ENCODE measurements around the gene RNF157. TPM values are rescaled to one million over a fixed set of nuclear protein-coding genes. Genes with fewer than 3 reads are reported as not detected.
"Not testable (repeated sequence)": the region's sequence is repeated elsewhere in the genome, so short reads cannot be mapped to it uniquely, and the experiment has no call there.

The RNF157 gene
- total RNA-seq, 4 donors from 2014 or later, result 1.7 to 6.6 (median 4.7) TPM

DNA sequence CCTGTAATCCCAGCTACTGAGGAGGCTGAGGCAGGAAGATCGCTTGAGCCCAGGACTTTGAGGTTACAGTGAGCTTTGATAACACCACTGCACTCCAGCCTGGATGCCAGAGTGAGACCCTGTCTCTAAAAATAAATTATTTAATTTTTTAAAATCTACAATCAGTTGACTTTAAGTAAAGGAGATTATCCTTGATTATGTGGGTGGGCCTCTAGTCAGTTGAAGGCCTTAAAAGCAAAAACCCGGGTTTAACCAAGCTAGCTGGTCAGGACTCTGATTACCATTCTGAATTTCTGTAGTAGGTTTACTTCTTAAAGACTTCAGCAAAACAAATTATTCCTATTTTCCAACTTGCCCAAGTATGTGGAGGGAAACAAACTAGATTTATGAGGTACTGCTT is 4.4 kb downstream of the RNF157 start:
- Histone ChIP-seq H3K4me1 (peaks cover 4 to 8% of the 10 kb centered on the region in 2 donors), H3K9me3 (no peaks in the 10 kb centered on the region), H3K4me3 (replicated peaks in 1 of 3) (no peak overlapping the region), H3K27ac (no peak overlapping the region), H3K36me3 (no peaks in the 10 kb centered on the region), H3K27me3 (no peaks in the 10 kb centered on the region)
- 96% methylated on average over 2 of the region's 2 CpGs for WGBS, 2 donors
- DNase-seq, result no peak
- intact Hi-C loops (cut with DNase I), result no loop called here
- TF ChIP-seq POLR2A (IDR thresholded peaks at IDR 0.05) (no peak), CTCF (IDR thresholded peaks at IDR 0.05) (no peak)

DNA sequence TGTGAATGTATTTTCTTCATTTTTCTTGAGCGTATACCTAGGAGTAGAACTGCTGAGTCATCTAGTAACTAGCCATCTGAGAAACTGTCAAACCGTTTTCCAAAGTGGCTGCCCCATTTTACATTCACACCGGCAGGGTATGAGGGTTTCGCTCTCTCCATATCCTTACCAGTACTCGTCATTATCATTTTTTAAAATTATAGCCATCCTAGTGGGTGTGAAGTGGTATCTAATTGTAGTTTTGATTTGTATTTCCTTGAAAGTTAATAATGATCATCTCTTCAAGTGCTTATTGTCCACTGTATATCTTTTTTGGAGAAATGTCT is 6.0 kb downstream of the RNF157 start:
- Histone ChIP-seq H3K36me3 (no peaks in the 10 kb centered on the region), H3K9me3 (no peaks in the 10 kb centered on the region), H3K4me1 (peaks cover 0 to under 1% of the 10 kb centered on the region in 2 donors), H3K27me3 (no peaks in the 10 kb centered on the region), H3K27ac (no peak overlapping the region), H3K4me3 (replicated peaks in 1 of 3) (no peak overlapping the region)
- 84 to 86% methylated on average over 5 of the region's 5 CpGs for WGBS, 2 donors
- TF ChIP-seq CTCF (IDR thresholded peaks at IDR 0.05) (no peak), POLR2A (IDR thresholded peaks at IDR 0.05) (no peak)
- intact Hi-C loops (cut with DNase I), result no loop called here
- DNase-seq, result no peak

DNA sequence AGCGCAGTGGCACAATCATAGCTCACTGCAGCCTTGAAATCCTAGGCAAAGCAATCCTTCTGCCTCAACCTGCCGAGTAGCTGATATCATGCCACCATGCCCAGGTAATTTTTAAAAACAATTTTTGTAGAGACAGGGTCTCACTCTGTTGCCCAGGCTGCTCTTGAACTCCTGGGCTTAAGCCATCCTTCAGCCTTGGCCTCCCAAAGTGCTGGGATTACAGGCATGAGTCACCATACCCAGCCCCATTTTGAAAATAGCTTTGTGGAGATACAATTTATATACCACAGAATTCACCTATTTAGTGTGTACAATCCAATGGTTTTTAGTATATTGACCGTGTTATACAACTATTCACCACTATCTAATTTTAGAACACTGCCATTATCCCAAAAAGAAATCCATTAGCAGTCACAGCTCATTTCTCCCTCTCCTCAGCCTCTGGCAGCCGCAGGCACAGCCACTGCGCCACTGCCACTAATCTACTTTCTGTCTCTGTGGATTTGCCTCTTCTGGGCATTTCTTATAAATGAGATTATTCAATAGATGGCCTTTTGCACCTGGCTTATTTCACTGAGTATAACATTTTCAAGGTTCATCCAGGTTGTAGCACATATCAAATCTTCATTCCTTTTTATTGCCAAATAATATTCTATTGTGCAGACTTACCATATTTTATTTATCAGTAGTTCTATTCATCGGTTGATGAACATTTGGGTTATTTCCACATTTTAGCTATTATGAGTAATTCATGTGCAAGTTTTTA is 6.5 kb downstream of the RNF157 start:
- Histone ChIP-seq H3K36me3 (no peaks in the 10 kb centered on the region), H3K4me3 (replicated peaks in 1 of 3) (no peak overlapping the region), H3K9me3 (no peaks in the 10 kb centered on the region), H3K27me3 (no peaks in the 10 kb centered on the region), H3K4me1 (no peaks in the 10 kb centered on the region), H3K27ac (no peak overlapping the region)
- intact Hi-C loops (cut with DNase I), result no loop called here
- TF ChIP-seq POLR2A (IDR thresholded peaks at IDR 0.05), result no peak
- no peak for TF ChIP-seq CTCF (IDR thresholded peaks at IDR 0.05)
- no peak for DNase-seq
- WGBS, 2 donors, result 93 to 97% methylated on average over 6 of the region's 6 CpGs

GRCh38 chr17:76232342-76232741 is 8.0 kb downstream of the RNF157 start:
- no peaks in the 10 kb centered on the region for H3K27me3 ChIP-seq
- 84 to 85% methylated on average over 2 of the region's 2 CpGs for WGBS, 2 donors
- H3K4me1 ChIP-seq, result no peaks in the 10 kb centered on the region
- intact Hi-C loops (cut with DNase I), result no loop called here
- H3K4me3 ChIP-seq (replicated peaks in 1 of 3), result no peak overlapping the region
- H3K27ac ChIP-seq, result no peak overlapping the region
- no peaks in the 10 kb centered on the region for H3K9me3 ChIP-seq
- H3K36me3 ChIP-seq, result no peaks in the 10 kb centered on the region
- DNase-seq, result no peak
- TF ChIP-seq CTCF (IDR thresholded peaks at IDR 0.05) (no peak), POLR2A (IDR thresholded peaks at IDR 0.05) (no peak)

DNA sequence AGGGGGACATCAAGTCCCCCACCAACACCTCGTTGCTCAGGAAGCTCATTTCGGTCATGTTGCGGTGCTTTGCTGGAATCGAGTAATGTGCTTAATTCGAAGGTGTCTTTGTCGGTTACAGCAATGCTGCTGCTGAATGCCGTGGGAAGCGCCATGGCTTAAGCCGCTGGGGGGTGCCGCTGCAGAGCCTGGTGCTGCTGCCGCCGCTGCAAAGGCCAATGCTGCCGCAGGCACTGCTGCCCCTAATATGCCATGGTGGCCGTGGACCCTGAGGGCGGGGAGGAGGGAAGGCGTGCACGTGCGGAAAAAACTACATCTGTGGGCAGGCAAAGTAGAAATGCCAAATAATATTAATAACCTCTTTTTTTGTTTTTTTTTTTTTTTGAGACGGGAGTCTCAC is 13.5 kb downstream of the RNF157 start:
- H3K36me3 ChIP-seq; H3K9me3 ChIP-seq; H3K27me3 ChIP-seq; H3K4me3 ChIP-seq (replicated peaks in 1 of 3); intact Hi-C loops (cut with DNase I); H3K27ac ChIP-seq; H3K4me1 ChIP-seq; DNase-seq: not testable (repeated sequence)
- WGBS, 2 donors, result 90 to 91% methylated on average over 19 of the region's 19 CpGs

DNA sequence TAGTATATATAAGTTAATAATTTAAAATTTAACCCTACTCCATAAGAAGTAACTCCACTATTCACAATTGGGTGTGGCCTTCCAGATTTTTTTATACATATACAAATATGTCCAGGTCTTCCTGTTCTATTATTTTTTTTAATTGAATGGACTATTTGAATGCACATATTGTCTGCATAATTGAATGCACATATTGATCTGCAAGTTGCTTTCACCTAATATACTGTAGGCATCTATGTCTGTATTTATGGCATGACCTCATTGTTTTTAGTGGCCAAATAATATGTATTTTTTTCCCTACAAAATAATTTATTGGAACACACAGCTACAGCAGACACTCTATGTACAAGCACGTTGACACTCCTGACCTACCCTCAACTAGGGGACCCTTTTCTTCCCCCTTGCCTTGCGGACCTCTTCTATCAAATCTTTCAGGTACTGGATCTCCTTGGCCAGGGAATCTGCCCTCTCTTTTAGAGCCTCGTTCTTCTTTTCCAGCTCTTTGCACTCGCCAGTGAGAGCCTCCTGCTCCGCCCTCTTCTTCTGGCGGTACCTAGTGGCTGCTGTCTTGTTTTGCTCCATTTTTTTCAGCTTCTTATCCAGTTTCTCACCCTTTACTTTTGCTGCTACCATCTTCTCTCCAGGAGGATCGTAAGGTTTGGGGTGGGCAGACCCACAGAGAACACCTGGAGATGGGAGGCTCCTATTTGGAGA is 14.8 kb downstream of the RNF157 start:
- H3K9me3 ChIP-seq; H3K4me1 ChIP-seq; H3K4me3 ChIP-seq (replicated peaks in 1 of 3); H3K27me3 ChIP-seq; H3K36me3 ChIP-seq; DNase-seq; intact Hi-C loops (cut with DNase I); H3K27ac ChIP-seq: not testable (repeated sequence)
- 78 to 81% methylated on average over 7 of the region's 7 CpGs for WGBS, 2 donors

All from thyroid gland (tissue), 4 donors.